ENCODE measurements around the gene NRP2. TPM values are rescaled to one million over a fixed set of nuclear protein-coding genes. Genes with fewer than 3 reads are reported as not detected.

The NRP2 gene
- total RNA-seq, 1 donor from 2014 or later = 26.1 TPM

GRCh38 chr2:205658572-205658971 is 23.7 kb upstream of the NRP2 start:
- no peak for FAIRE-seq
- DNase-seq (ENCODE audit: low spot score in 2 of 2) = no peak

- no peak for DNase-seq (ENCODE audit: low spot score in 2 of 2)
- no peak for FAIRE-seq
These were observed 22.4 kb upstream of the NRP2 start for GRCh38 chr2:205659922-205660321.

GRCh38 chr2:205660521-205661124 is 21.7 kb upstream of the NRP2 start:
- no peak for FAIRE-seq
- DNase-seq (ENCODE audit: low spot score in 2 of 2) = no peak

GRCh38 chr2:205661281-205661680 is 21.0 kb upstream of the NRP2 start:
- FAIRE-seq (no peak), DNase-seq (ENCODE audit: low spot score in 2 of 2) (no peak)

GRCh38 chr2:205662206-205662965 is 19.9 kb upstream of the NRP2 start:
- no peak for FAIRE-seq
- no peak for DNase-seq (ENCODE audit: low spot score in 2 of 2)

DNA sequence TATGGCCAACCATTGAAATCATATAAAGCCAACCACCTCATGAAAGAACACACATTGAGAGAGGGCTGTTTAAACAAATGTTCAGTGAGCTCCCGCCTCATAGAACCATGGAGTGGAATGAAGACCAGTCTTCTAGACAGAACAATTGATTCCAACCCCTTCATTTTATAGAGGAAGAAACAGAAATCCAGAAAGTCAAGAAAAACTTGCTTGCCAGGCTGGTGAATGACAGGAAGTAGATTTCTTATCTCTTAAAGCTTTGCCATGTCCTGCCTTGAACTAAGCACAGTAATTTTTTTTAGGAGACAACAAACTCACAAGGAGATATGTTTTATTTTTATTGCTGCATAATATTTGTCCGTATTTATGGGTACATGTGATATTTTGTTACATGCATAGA is 16.5 kb upstream of the NRP2 start:
- FAIRE-seq = no peak
- DNase-seq (ENCODE audit: low spot score in 2 of 2) = no peak

- FAIRE-seq (no peak), DNase-seq (ENCODE audit: low spot score in 2 of 2) (no peak)
These were observed 12.0 kb upstream of the NRP2 start for GRCh38 chr2:205670292-205670691.

- DNase-seq (ENCODE audit: low spot score in 2 of 2) (no peak), FAIRE-seq (no peak)
These were observed 9.0 kb upstream of the NRP2 start for GRCh38 chr2:205673312-205673711.

DNA sequence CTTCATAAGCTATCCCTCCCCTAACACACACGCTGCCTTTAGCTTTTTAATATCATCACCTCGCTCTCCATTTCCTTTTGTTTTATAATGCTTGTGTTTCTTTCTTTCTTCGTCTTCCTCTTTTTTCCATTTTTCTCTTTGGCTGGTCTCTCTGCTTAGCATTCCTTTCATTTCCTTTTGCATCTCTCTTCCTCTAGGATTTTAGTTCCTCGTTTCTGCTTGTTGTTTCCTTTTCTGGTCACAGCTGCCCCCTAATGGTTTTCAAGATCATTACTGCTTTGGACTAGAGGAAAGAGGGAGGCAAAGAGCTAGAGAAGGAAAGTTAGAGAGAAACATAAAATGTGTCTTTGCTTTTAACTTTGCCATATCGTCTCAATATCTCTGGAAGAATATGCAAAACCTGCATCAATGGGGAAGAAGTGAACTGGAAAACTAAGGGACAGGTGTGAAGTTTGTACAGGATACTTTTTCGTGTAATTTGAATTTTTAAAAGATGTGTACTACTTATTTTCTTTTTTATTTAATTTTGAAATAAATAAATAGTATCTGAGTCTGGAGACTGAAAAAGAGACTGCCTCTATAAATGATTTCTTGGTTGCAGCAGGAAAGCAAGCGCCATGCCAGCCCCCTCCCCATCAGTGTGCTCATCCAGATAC is 6.3 kb upstream of the NRP2 start:
- DNase-seq (ENCODE audit: low spot score in 2 of 2) (peak in 1 of 2 donors; percentile 51), FAIRE-seq (peak; percentile 30)

DNA sequence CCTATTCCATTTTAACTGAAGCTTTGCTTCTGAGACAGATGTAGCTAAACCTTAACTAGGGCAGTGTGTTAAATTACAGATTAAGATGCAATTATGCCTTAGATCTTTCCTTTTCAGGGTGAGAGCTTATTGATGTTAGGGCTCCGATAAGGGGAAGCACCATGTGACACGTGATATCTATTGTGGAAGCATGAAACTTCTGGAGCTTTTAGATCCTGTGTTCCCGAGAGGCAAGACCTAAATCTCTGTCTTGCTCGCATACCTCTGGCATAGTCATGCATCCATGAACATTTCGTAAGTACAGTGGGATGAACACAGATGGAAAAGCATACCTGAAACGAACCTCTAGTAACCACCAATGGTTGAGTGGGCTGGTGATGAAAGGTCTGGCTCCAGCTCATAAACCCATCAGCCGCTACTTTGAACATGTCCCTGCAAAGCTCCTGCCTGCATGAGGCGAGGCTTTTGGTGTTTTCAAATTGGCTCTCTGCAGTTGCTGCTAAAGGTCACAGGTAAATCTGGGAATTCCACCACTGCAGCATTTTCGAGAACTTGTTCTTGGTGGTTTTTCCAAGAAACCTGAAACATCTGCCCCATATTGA is 3.7 kb upstream of the NRP2 start:
- FAIRE-seq (no peak), DNase-seq (ENCODE audit: low spot score in 2 of 2) (no peak)

DNA sequence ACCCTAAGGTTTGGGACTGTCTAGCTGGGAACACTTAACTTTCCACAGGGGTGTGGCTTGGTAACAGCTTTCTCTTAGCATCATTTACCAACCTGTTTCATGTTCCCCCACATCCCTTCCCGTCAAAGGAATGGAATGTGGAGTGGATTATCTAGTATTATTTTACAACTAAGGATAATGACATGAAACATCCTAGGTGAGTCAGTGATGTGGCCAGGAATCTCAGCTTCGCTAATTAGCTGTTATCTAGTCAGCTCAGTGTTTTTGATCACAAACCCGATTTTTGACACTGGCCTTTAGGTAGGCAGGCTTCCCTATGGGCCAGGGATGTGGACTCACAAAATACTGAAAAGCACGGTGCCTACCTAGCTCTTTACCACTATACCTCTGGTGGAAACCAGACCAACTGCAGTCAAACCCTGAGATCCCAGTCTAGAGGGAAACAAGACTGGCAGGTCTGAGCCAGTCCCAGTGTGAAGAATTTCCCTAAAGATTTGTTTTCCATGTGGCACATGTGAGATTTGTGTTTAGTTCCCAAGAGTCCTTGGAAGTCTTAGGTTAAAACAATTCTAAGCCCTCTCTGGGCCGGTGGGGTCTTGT is 2.8 kb upstream of the NRP2 start:
- FAIRE-seq = no peak

GRCh38 chr2:205680067-205680466 is 2.2 kb upstream of the NRP2 start:
- no peak for DNase-seq (ENCODE audit: low spot score in 2 of 2)
- FAIRE-seq = no peak

More for the DNA sequence above, 2.8 kb upstream of the NRP2 start:
- no peak for DNase-seq (ENCODE audit: low spot score in 2 of 2)

DNA sequence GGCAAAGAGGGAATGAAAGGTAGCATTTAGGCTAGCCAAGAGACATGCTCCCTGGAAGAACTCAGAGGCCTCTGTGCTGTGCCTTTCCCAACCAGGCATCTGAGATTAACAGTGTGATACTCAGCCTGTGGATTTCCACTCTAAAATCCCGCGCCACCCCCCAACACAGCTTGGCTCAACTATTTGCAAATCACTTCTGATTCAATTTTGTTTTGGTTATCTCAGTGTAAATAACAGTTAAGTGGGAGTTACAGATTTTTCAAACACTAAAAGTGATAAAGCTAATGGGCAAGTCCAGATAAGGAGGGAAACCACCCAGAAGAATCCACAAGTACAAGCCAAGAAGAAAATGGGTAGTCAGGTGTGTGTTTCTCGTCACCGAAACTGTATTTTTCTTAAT is 1.4 kb upstream of the NRP2 start:
- FAIRE-seq (no peak), DNase-seq (ENCODE audit: low spot score in 2 of 2) (no peak)

DNA sequence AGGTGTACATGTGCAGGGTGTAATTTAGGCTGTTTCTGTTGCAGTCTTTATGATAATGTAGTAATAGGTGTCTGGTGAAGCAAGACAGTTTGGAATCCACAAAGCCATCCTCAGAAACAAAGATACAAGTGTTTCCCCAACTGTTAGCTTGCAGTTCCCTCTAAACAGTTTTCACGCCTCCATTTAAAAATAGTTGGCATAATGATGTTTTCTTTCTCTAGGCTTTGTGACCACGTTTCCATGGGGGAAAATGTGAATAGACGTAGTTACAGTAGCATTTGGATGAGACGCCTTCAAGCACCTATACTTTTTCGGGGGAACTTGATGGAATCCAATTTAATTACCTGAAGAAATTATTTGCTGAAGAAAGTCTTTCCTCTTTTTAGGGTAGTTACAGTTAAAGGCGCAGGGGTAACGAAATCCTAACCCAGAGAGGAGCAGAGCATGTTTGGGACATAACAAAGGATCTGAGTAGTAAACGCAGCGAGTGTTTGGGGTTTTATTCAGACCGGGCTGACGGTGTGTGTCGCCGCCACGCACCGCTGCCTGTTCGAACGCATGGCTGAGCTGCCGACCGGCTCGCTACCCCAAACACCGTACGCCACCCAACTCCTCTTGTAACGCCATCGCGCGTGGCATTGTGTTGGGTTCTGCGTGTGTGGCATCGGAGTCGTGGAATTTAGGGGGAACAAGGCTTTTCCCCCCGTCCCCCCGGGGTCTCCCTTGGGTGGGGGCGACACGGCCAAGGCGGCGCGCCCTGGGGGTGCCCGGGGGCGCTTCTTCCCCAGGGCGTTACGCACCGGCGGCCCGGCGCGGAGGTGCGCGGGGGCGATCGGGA is 681 bp upstream of the NRP2 start:
- no peak for FAIRE-seq
- DNase-seq (ENCODE audit: low spot score in 2 of 2) = no peak

DNA sequence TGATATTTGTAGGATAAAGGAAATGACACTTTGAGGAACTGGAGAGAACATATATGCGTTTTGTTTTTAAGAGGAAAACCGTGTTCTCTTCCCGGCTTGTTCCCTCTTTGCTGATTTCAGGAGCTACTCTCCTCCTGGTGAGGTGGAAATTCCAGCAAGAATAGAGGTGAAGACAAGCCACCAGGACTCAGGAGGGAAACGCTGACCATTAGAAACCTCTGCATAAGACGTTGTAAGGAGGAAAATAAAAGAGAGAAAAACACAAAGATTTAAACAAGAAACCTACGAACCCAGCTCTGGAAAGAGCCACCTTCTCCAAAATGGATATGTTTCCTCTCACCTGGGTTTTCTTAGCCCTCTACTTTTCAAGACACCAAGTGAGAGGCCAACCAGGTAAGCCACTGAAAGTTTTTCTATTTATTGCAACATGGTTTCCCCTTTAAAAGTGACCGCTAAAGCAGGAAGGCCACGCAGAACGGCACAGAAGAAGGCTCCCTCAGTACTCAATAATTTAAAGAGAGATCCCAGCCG is 735 bp downstream of the NRP2 start:
- FAIRE-seq = no peak
- no peak for DNase-seq (ENCODE audit: low spot score in 2 of 2)

- FAIRE-seq = no peak
- DNase-seq (ENCODE audit: low spot score in 2 of 2) = no peak
These were observed 1.4 kb downstream of the NRP2 start for GRCh38 chr2:205683502-205684367.

GRCh38 chr2:205684871-205685313 is 2.6 kb downstream of the NRP2 start:
- FAIRE-seq (no peak), DNase-seq (ENCODE audit: low spot score in 2 of 2) (peak in 1 of 2 donors; percentile 43)

GRCh38 chr2:205685314-205686055 is 3.2 kb downstream of the NRP2 start:
- FAIRE-seq (no peak), DNase-seq (ENCODE audit: low spot score in 2 of 2) (peak in 1 of 2 donors; percentile 51)
